ENCODE results near the gene UCK1.

Gene UCK1

GRCh38 chr9:131495785-131496184, 35.3 kb downstream of the UCK1 start:
- no peak for DNase-seq

- DNase-seq, result no peak
Observed at GRCh38 chr9:131494296-131494870, 36.7 kb downstream of the UCK1 start.

- no peak for DNase-seq
Observed at GRCh38 chr9:131492070-131492469, 39.0 kb downstream of the UCK1 start.

GRCh38 chr9:131491001-131491710, 39.9 kb downstream of the UCK1 start:
- DNase-seq, result no peak

GRCh38 chr9:131490514-131490913, 40.5 kb downstream of the UCK1 start:
- DNase-seq, result no peak

GRCh38 chr9:131487621-131488031, 43.4 kb downstream of the UCK1 start:
- DNase-seq, result no peak

- DNase-seq, result no peak
Observed at GRCh38 chr9:131487001-131487400, 44.1 kb downstream of the UCK1 start.

GRCh38 chr9:131485728-131486422, 45.2 kb downstream of the UCK1 start:
- no peak for DNase-seq

GRCh38 chr9:131485206-131485605, 45.9 kb downstream of the UCK1 start:
- no peak for DNase-seq

GRCh38 chr9:131484560-131485185, 46.4 kb downstream of the UCK1 start:
- no peak for DNase-seq

- no peak for DNase-seq
Observed at GRCh38 chr9:131484051-131484445, 47.0 kb downstream of the UCK1 start.

- DNase-seq, result no peak
Observed at GRCh38 chr9:131483319-131484050, 47.6 kb downstream of the UCK1 start.

- DNase-seq, result no peak
Observed at GRCh38 chr9:131482343-131483006, 48.6 kb downstream of the UCK1 start.

- DNase-seq, result no peak
Observed at GRCh38 chr9:131481441-131482342, 49.4 kb downstream of the UCK1 start.

- DNase-seq, result no peak
Observed at GRCh38 chr9:131480258-131480657, 50.8 kb downstream of the UCK1 start.

GRCh38 chr9:131478911-131479310, 52.2 kb downstream of the UCK1 start:
- no peak for DNase-seq

GRCh38 chr9:131478421-131478868, 52.6 kb downstream of the UCK1 start:
- no peak for DNase-seq

- DNase-seq, result no peak
Observed at GRCh38 chr9:131477816-131478419, 53.1 kb downstream of the UCK1 start.

- no peak for DNase-seq
Observed at GRCh38 chr9:131477367-131477766, 53.7 kb downstream of the UCK1 start.

GRCh38 chr9:131476777-131477345, 54.2 kb downstream of the UCK1 start:
- no peak for DNase-seq

Measured in T1000 (cell line).